GM12891 (cell line): ENCODE data around the gene CYP26B1.

ENCODE experiments used
- POLR2A ChIP-seq: IDR thresholded peaks from 2 replicates; pipeline ENCODE4 v1.6.1; 2011; ENCODE audit warnings: low read depth, low read length, control low read depth
- POLR2AphosphoS5 ChIP-seq: IDR thresholded peaks from 2 replicates; pipeline ENCODE4 v1.6.1; 2011; ENCODE audit warnings: low read depth, low read length, control low read depth
- TAF1 ChIP-seq: IDR thresholded peaks from 2 replicates; pipeline ENCODE4 v1.6.1; 2011; ENCODE audit warnings: low read depth, low read length, control low read depth

DNA sequence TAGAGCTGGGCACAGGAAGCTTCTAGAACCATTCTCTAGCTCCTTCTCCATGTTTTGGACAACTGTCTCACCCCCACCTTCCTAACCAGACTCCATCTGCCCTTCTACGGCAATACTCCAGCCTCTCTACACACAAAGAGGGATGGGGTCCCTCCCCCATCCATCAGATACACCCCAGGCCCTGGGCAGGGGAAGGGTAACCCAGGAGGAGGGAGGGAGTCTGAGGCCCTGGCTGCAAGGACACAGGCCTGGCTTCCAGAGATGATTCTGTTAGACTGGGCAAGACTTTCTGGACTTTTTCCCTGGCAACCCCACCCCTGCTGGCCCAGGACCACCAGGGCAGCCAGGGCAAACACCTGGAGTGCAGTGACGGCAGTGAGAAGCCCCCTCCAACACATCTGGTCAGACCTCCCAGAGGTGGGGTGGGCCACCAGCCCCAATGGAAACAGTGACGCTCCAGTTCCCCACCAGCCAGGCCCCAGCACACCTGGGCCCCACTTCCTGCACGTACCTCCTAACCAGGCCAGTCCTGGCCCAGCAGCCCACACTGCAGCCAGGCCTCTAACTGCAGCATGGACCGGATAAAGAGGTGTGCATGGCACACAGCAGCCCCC, 6.5 kb downstream of the CYP26B1 start:
- TF ChIP-seq POLR2AphosphoS5 (no peak), POLR2A (no peak), TAF1 (no peak)
